H1 (cell line): ENCODE results near the gene CFAP161. TPM values are rescaled to one million over a fixed set of nuclear protein-coding genes. Genes with fewer than 3 reads are reported as not detected.

ENCODE experiments used
- CTCF ChIA-PET: fragments of 300-600 bp; sonication (Branson Sonifier 250); formaldehyde crosslinking; loops from one replicate; lab custom pipeline; 2021; ENCODE audit not compliant: partially characterized antibody; lab: Charles Lee
- POLR2A ChIA-PET: fragments of 300-600 bp; sonication (Branson Sonifier 250); formaldehyde crosslinking; loops from one replicate; lab custom pipeline; 2021; ENCODE audit warnings: inconsistent platforms; ENCODE audit not compliant: partially characterized antibody; lab: Charles Lee
- DNase-seq, 2 experiments: peaks; one replicate each; pipeline versions ENCODE4 v3.0.0 to v3.0.0-alpha.2; 2010 to 2022; ENCODE audit warnings: low spot score in 2 of 2, low read depth in 1 of 2, mixed read lengths in 1 of 2
- FAIRE-seq: peaks from 2 replicates; lab custom pipeline; 2011; peaks lifted over from hg19 to GRCh38; lab: Jason Lieb, UNC
- H2AFZ ChIP-seq: 2 replicates; pipeline ENCODE4 v1.8.1; 2012; ENCODE audit warnings: low read length, inconsistent platforms
- H2AK5ac ChIP-seq: 2 replicates; pipeline ENCODE4 v1.6.1; 2013; ENCODE audit warnings: low read depth, low read length
- H2BK120ac ChIP-seq: replicated peaks from 2 replicates; pipeline ENCODE3; 2013; ENCODE audit warnings: low read depth, low read length, inconsistent platforms
- H2BK12ac ChIP-seq: 2 replicates; pipeline ENCODE4 v1.6.1; 2013; ENCODE audit warnings: low read depth, low read length
- H2BK15ac ChIP-seq: 2 replicates; pipeline ENCODE4 v1.6.1; 2013; ENCODE audit warnings: low read length
- H2BK20ac ChIP-seq: 2 replicates; pipeline ENCODE4 v1.6.1; 2013; ENCODE audit warnings: low read length
- H2BK5ac ChIP-seq: 2 replicates; pipeline ENCODE4 v1.6.1; 2013; ENCODE audit warnings: low read depth, low read length
- H3K14ac ChIP-seq: 2 replicates; pipeline ENCODE4 v1.6.1; 2013; ENCODE audit warnings: inconsistent platforms; ENCODE audit not compliant: insufficient read length
- H3K18ac ChIP-seq: 2 replicates; pipeline ENCODE4 v1.6.1; 2013; ENCODE audit warnings: low read length; ENCODE audit errors: extremely low read depth
- H3K23ac ChIP-seq: 2 replicates; pipeline ENCODE4 v1.6.1; 2013; ENCODE audit warnings: inconsistent platforms; ENCODE audit not compliant: insufficient read length
- H3K23me2 ChIP-seq: 2 replicates; pipeline ENCODE4 v1.6.1; 2013; ENCODE audit warnings: low read depth, low read length
- H3K27ac ChIP-seq: 2 replicates; pipeline ENCODE4 v1.6.1; 2011; ENCODE audit warnings: low read depth, low read length, inconsistent platforms
- H3K27me3 ChIP-seq, 4 experiments: replicated peaks in 1 of 4; 1 replicate in 1 of 4; 2 replicates in 3 of 4; pipeline versions ENCODE4 v1.6.1 to v1.8.1; 2011 to 2013; ENCODE audit warnings: low read length in 3 of 4, mild to moderate bottlenecking in 3 of 4, inconsistent platforms in 2 of 4, mixed read lengths in 2 of 4, moderate library complexity in 1 of 4; ENCODE audit not compliant: control insufficient read depth in 3 of 4, insufficient read depth in 3 of 4; ENCODE audit errors: extremely low read depth in 1 of 4
- H3K36me3 ChIP-seq, 4 experiments: 2 replicates each; pipeline versions ENCODE4 v1.6.1 to v1.8.1; 2011 to 2013; ENCODE audit warnings: mild to moderate bottlenecking in 4 of 4, low read length in 3 of 4, moderate library complexity in 2 of 4, control low read depth in 1 of 4, inconsistent platforms in 1 of 4; ENCODE audit not compliant: insufficient read depth in 4 of 4, control insufficient read depth in 2 of 4
- H3K4ac ChIP-seq: replicated peaks from 2 replicates; pipeline ENCODE3; 2013; ENCODE audit warnings: low read length, low read depth, mixed read lengths, inconsistent platforms; ENCODE audit not compliant: insufficient read length
- H3K4me1 ChIP-seq, 4 experiments: replicated peaks in 1 of 4; 1 replicate in 1 of 4; 2 replicates in 3 of 4; pipeline versions ENCODE4 v1.6.1 to v1.8.1; 2011 to 2013; ENCODE audit warnings: low read length in 3 of 4, inconsistent platforms in 2 of 4, mixed read lengths in 1 of 4; ENCODE audit not compliant: insufficient read depth in 4 of 4, control insufficient read depth in 3 of 4
- H3K4me2 ChIP-seq, 2 experiments: 2 replicates each; pipeline versions ENCODE4 v1.6.1 to v1.8.1; 2011 to 2013; ENCODE audit warnings: low read depth in 2 of 2, low read length in 2 of 2, control low read depth in 1 of 2, inconsistent platforms in 1 of 2, mild to moderate bottlenecking in 1 of 2; ENCODE audit not compliant: insufficient read depth in 1 of 2
- H3K4me3 ChIP-seq, 4 experiments: fragments of 200-600, 300-600 bp in 1 of 4; sonication (generic), shearing (Covaris generic), sonication (Bioruptor Twin) in 1 of 4; 2 replicates each; pipeline versions ENCODE4 v1.5.1 to v1.8.1; 2011 to 2016; ENCODE audit warnings: low read length in 4 of 4, low read depth in 3 of 4, control low read depth in 2 of 4, inconsistent platforms in 2 of 4, mild to moderate bottlenecking in 2 of 4, mixed read lengths in 1 of 4, moderate library complexity in 1 of 4; ENCODE audit not compliant: insufficient read depth in 2 of 4; ENCODE audit errors: extremely low read depth in 1 of 4
- H3K56ac ChIP-seq: replicated peaks from 2 replicates; pipeline ENCODE3; 2013; ENCODE audit warnings: low read depth, mild to moderate bottlenecking, mixed read lengths, low read length, inconsistent platforms; ENCODE audit not compliant: insufficient read length
- H3K79me1 ChIP-seq: 2 replicates; pipeline ENCODE4 v1.6.1; 2013; ENCODE audit warnings: low read depth, low read length, control low read depth
- H3K79me2 ChIP-seq, 2 experiments: 2 replicates each; pipeline versions ENCODE4 v1.6.1 to v1.8.1; 2012 to 2013; ENCODE audit warnings: low read length in 2 of 2, mild to moderate bottlenecking in 2 of 2, inconsistent platforms in 1 of 2; ENCODE audit not compliant: insufficient read depth in 2 of 2, control insufficient read depth in 1 of 2
- H3K9ac ChIP-seq, 4 experiments: replicated peaks in 1 of 4; 1 replicate in 1 of 4; 2 replicates in 3 of 4; pipeline versions ENCODE4 v1.6.1 to v1.8.1; 2011 to 2013; ENCODE audit warnings: low read depth in 3 of 4, low read length in 3 of 4, control low read depth in 2 of 4, mild to moderate bottlenecking in 2 of 4, moderate library complexity in 2 of 4, inconsistent platforms in 1 of 4; ENCODE audit errors: extremely low read depth in 1 of 4
- H3K9me3 ChIP-seq, 2 experiments: 2 replicates each; pipeline versions ENCODE4 v1.6.1 to v1.8.1; 2012 to 2013; ENCODE audit warnings: mild to moderate bottlenecking in 2 of 2, moderate library complexity in 2 of 2, control low read depth in 1 of 2, inconsistent platforms in 1 of 2, low read depth in 1 of 2, low read length in 1 of 2, mixed read lengths in 1 of 2; ENCODE audit not compliant: insufficient read depth in 2 of 2
- H4K20me1 ChIP-seq, 2 experiments: replicated peaks in 1 of 2; 2 replicates each; pipeline versions ENCODE3 to v1.8.1; 2011 to 2013; ENCODE audit warnings: inconsistent platforms in 2 of 2, low read length in 2 of 2, mild to moderate bottlenecking in 1 of 2; ENCODE audit not compliant: insufficient read depth in 2 of 2, control insufficient read depth in 1 of 2
- H4K5ac ChIP-seq: 2 replicates; pipeline ENCODE4 v1.6.1; 2013; ENCODE audit warnings: low read length, low read depth, mixed read lengths, inconsistent platforms; ENCODE audit not compliant: insufficient read length
- H4K8ac ChIP-seq: 2 replicates; pipeline ENCODE4 v1.8.0; 2013; ENCODE audit warnings: mild to moderate bottlenecking, moderate library complexity, low read length, inconsistent platforms; ENCODE audit not compliant: insufficient read depth; ENCODE audit errors: extremely low read depth
- H4K91ac ChIP-seq: replicated peaks from 2 replicates; pipeline ENCODE3; 2013; ENCODE audit warnings: low read length, mixed read lengths, inconsistent platforms; ENCODE audit not compliant: insufficient read length
- ASH2L ChIP-seq: fragments of 200-600, 300-600 bp; sonication (generic); IDR thresholded peaks from one replicate; pipeline ENCODE4 v1.7.1; 2017; ENCODE audit warnings: low read length
- RNF2 ChIP-seq: fragments of 200-900, 300-1000 bp; sonication (generic); IDR thresholded peaks from 2 replicates; pipeline ENCODE4 v1.7.1; 2016; ENCODE audit warnings: borderline replicate concordance, low read depth, mild to moderate bottlenecking, antibody characterized with exemption, low read length; ENCODE audit not compliant: poor library complexity, severe bottlenecking; ENCODE audit errors: missing control alignments
- SP1 ChIP-seq: IDR thresholded peaks from 2 replicates; pipeline ENCODE4 v1.6.1; 2011; ENCODE audit warnings: low read depth, low read length
- WGBS, 2 experiments: shearing (Covaris generic) in 1 of 2; methylation state at CpG; one replicate each; pipeline versions ENCODE4 v1.1.6 to v1.1.7; 2013 to 2015; ENCODE audit warnings: low lambda C conversion rate in 2 of 2, mixed read lengths in 2 of 2, inconsistent platforms in 1 of 2, low coverage in 1 of 2, missing lambda C conversion rate in 1 of 2; ENCODE audit not compliant: insufficient replicate concordance in 2 of 2, insufficient coverage in 1 of 2, insufficient read length in 1 of 2; ENCODE audit errors: extremely low coverage in 1 of 2, missing lambda C conversion rate in 1 of 2; 5-methylcytosine and 5-hydroxymethylcytosine counted together
- polyA plus RNA-seq, 7 experiments: library from polyadenylated mRNA; depleted of rRNA in 3 of 7; stranded (reverse) in 5 of 7; unstranded in 2 of 7; fragments of >200 nt in 5 of 7; fragments of 200-250 nt in 2 of 7; gene quantifications; 1 replicate in 5 of 7; 2 replicates in 1 of 7; 4 replicates in 1 of 7; pipeline versions ENCODE4 v1.2.1 to v1.2.3, GENCODE V29; 2011 to 2013; ENCODE audit warnings: missing spikeins in 2 of 7, mixed read lengths in 2 of 7
- total RNA-seq: library from RNA; stranded (reverse); fragmentation: NEBNext Ultra II Directional; extraction: Animal tissue kit (Norgen Biotek cat#: 25700); gene quantifications from 2 replicates; pipeline ENCODE4 v1.2.1, GENCODE V29; 2021

Gene CFAP161
- total and polyA plus RNA-seq, 2 of the 8 experiments (the other 6 are each of a cell fraction or from before 2014, with no cell fraction given), result 0.05 TPM; not detected in 1

GRCh38 chr15:81188354-81188753, 54.3 kb downstream of the CFAP161 start:
- Histone ChIP-seq H2BK20ac (no peak overlapping the region), H3K36me3 (no peaks in the 10 kb centered on the region), H4K8ac (no peak overlapping the region), H2AK5ac (no peak overlapping the region), H3K14ac (no peak overlapping the region), H2BK15ac (no peak overlapping the region), H3K79me1 (no peaks in the 10 kb centered on the region), H3K18ac (no peak overlapping the region), H4K91ac (no peak overlapping the region), H3K27ac (no peak overlapping the region), H3K23me2 (no peaks in the 10 kb centered on the region), H4K20me1 (no peaks in the 10 kb centered on the region), H2AFZ (no peak overlapping the region), H2BK5ac (no peak overlapping the region), H3K4me2 (no peak overlapping the region), H3K9ac (no peak overlapping the region), H3K79me2 (no peaks in the 10 kb centered on the region), H2BK120ac (no peak overlapping the region), H3K4me1 (no peaks in the 10 kb centered on the region; a peak in 1 of 7 replicates), H2BK12ac (no peak overlapping the region), H3K4me3 (no peak overlapping the region), H3K9me3 (no peaks in the 10 kb centered on the region), H3K23ac (no peak overlapping the region)
- FAIRE-seq, result no peak
- POLR2A ChIA-PET, result no interaction called here
- DNase-seq, result no peak
- no peak for TF ChIP-seq RNF2
- TF ChIP-seq SP1, result no peak
- no peak for TF ChIP-seq ASH2L
- TF ChIP-seq, all 59 proteins: peak for 0
- Histone ChIP-seq H3K27me3 (no peaks in the 10 kb centered on the region), H3K56ac (no peak overlapping the region), H3K4ac (peak overlapping the region; percentile 25), H4K5ac (no peak overlapping the region)
- WGBS, 2 experiments, result 97% methylated on average over 8 of the region's 8 CpGs; no CpG with 5 or more reads in 1 of the 2 experiments
- CTCF ChIA-PET, result interaction anchor here (1.1 to 1.8 kb wide), 2 partner anchors 14 to 78 kb away, joined by 6 to 7 read pairs; no protein-coding TSS in a partner anchor
